ACHN (cell line): ENCODE results near the gene RNF220.
"Not testable (repeated sequence)": the region's sequence is repeated elsewhere in the genome, so short reads cannot be mapped to it uniquely, and the experiment has no call there.

ENCODE experiments used
- DNase-seq: peaks from one replicate; pipeline ENCODE4 v3.0.0-alpha.2; 2015
- in situ Hi-C: cut with HindIII; loops from 2 replicates; pipeline ENCODE4 v1.10.0; 2017; ENCODE audit warnings: low sequenced_read_pairs, low pct_ligation_motif_present, low pct_unique_long_range_greater_than_20kb

The RNF220 gene

DNA sequence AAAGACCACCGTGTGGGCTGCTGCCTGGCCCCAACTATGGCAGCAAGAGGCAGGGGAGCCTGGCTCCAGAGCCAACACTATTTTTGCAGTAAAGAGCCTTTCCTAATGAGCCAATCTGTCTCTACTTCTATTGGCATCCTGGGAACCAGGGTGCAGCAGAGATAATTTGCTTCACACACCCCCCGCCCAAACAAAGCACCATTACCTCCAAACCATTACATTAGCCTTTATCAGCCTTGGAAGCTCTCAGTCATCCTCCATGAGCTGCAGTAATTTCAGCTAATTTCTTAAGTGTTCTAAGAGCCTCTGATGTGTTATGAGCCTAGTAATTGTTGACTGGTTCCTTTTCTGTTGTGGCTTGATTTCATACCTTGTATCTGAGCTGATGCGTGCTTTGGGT, 291.0 kb downstream of the RNF220 start:
- in situ Hi-C loops, result no loop called here
- DNase-seq, result no peak

DNA sequence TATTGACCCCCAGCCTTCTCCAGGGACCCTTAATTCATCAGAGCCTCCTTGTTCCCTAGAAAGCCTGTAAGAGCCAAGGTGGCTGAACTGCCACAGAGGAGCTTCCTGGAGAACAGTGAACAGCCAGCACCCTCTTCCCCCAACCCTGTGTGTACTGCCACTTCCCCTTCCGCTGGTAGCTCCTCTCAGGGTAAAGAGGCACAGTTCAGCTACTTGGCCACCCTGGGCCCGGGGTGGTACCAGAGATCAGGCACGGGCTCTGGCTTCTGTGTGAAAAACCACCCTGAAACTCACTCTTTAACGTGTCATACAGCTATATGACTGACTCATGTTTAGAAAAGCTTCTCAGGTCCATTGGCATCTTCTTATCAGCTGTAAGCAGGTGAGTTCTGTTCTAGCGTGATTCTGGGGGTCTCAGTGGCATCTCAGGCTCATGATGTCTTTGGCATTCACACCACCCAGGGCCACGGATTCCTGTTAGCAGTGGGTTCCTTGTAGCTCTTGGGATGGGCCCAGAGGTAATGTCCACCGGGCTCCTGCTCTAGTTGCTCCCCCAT, 291.8 kb downstream of the RNF220 start:
- in situ Hi-C loops, result no loop called here
- no peak for DNase-seq

DNA sequence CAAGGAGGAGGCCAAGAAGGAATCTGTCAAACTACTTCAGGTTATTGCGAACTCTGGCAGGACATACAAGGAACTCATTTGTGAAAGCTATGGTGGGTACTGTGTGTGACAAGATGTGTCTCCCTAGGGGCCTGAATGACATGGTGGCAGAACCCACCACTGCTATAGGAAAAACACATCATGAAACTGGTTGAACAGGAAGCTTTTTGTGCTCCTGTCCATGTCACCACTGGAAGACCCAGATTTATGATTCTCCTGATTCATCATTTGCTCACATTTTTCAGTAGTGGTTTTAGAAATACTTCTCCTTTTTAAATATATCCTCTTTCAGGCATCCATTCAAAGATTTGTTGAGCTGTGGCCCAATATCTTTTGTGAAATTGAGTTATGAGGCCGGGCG, 293.1 kb downstream of the RNF220 start:
- DNase-seq, result no peak
- in situ Hi-C loops, result no loop called here

DNA sequence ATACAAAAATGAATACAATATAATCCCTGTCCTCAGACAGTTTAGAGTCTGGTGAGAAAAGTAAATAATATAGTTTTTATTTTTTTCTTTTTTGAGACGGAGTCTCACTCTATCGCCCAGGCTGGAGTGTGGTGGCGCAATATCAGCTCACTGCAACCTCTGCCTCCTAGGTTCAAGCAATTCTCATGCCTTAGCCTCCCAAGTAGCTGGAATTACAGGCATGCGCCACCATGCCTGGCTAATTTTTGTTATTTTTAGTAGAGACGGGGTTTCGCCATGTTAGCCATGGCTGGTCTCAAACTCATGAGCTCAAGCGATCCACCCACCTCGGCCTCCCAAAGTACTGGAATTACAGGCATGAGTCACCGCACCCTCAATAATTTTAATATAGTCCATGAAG, 294.3 kb downstream of the RNF220 start:
- DNase-seq, in situ Hi-C loops: not testable (repeated sequence)

DNA sequence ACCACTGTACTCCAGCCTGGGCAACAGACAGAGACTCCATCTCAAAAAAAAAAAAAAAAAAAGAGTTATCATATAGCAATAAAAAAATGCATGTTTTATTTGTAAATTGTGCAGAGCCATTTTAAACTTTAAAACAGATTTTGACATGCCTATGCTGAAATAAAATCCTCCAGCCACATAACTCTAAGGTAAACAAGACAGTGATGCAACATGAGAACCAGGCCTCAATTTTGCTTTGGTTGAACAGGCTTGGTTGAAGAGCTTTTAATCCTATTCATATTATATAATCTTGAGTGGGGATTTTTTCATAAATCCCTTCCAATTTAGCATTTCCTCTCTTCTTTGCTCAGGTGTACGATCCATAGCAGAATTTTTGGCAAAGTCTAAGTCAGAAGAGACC, 295.5 kb downstream of the RNF220 start:
- in situ Hi-C loops, result no loop called here

DNA sequence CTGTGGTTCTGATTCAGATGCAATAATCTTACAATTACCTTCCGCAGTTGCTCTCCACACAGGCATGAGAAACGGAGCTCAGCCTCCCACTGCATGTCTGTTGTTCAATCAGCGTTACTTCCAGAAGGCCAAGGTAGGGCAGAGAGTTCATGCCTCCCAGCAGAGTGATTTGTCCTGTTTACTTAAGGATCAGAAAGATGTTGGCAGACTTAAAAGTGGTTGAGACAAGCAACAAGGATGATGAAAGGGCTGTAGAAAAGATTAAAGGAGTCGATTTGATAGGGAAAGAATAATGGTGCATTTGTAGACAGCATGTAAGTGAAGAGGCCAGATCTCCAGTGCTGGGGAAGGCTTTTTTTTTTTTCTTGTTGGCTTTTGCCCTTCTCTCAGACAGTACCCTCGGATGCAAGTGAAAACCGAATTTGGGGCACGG, 296.1 kb downstream of the RNF220 start:
- DNase-seq, result no peak
- in situ Hi-C loops, result no loop called here

More for the DNA sequence above, 295.5 kb downstream of the RNF220 start:
- DNase-seq, result no peak
